SJCRH30 (cell line): ENCODE results near the gene NUP93. TPM values are rescaled to one million over a fixed set of nuclear protein-coding genes. Genes with fewer than 3 reads are reported as not detected.

Experiments
- DNase-seq, 2 experiments: peaks; one replicate each; pipeline ENCODE4 v3.0.0-alpha.2; 2015 to 2020
- H3K27ac ChIP-seq: fragments of 250-450 bp; sonication (Bioruptor Pico); 2 replicates; pipeline ENCODE4 v1.5.1; 2020; ENCODE audit warnings: mild to moderate bottlenecking, moderate library complexity
- H3K27me3 ChIP-seq: fragments of 250-450 bp; sonication (Bioruptor Pico); 2 replicates; pipeline ENCODE4 v1.5.1; 2020; ENCODE audit warnings: mild to moderate bottlenecking, moderate library complexity
- H3K36me3 ChIP-seq: fragments of 250-450 bp; sonication (Bioruptor Pico); 2 replicates; pipeline ENCODE4 v1.5.1; 2020; ENCODE audit warnings: mild to moderate bottlenecking, moderate library complexity
- H3K4me1 ChIP-seq: fragments of 250-450 bp; sonication (Bioruptor Pico); 2 replicates; pipeline ENCODE4 v1.5.1; 2020; ENCODE audit warnings: mild to moderate bottlenecking, moderate library complexity
- H3K4me3 ChIP-seq: fragments of 250-450 bp; sonication (Bioruptor Pico); 2 replicates; pipeline ENCODE4 v1.5.1; 2020; ENCODE audit warnings: mild to moderate bottlenecking, moderate library complexity
- H3K9me3 ChIP-seq: fragments of 250-450 bp; sonication (Bioruptor Pico); replicated peaks from 2 replicates; pipeline ENCODE4 v1.5.1; 2020; ENCODE audit warnings: mild to moderate bottlenecking, moderate library complexity
- total RNA-seq: library from RNA; depleted of rRNA; stranded (reverse); fragments of >200 nt; shearing (Covaris generic); gene quantifications from 2 replicates; pipeline ENCODE4 v1.2.3, GENCODE V29; 2014

Gene NUP93
- total RNA-seq, 1 experiment from 2014 or later, result 201 TPM

- H3K27ac ChIP-seq, result no peak overlapping the region
- no peak for DNase-seq
- H3K27me3 ChIP-seq, result no peaks in the 10 kb centered on the region
Measured at GRCh38 chr16:56815721-56816120, 85.8 kb downstream of the NUP93 start.

GRCh38 chr16:56817056-56817455, 87.1 kb downstream of the NUP93 start:
- H3K27ac ChIP-seq, result no peak overlapping the region
- H3K27me3 ChIP-seq, result no peaks in the 10 kb centered on the region
- DNase-seq, result no peak

More at GRCh38 chr16:56815721-56816120, 85.8 kb downstream of the NUP93 start:
- H3K9me3 ChIP-seq, result no peaks in the 10 kb centered on the region
- H3K4me1 ChIP-seq, result peaks cover 13% of the 10 kb centered on the region
- peaks cover 34% of the 10 kb centered on the region for H3K36me3 ChIP-seq
- no peak overlapping the region for H3K4me3 ChIP-seq

GRCh38 chr16:56817938-56818337, 88.0 kb downstream of the NUP93 start:
- no peaks in the 10 kb centered on the region for H3K27me3 ChIP-seq
- H3K27ac ChIP-seq, result no peak overlapping the region
- H3K4me3 ChIP-seq, result no peak overlapping the region
- no peak for DNase-seq
- H3K36me3 ChIP-seq, result peaks cover 40% of the 10 kb centered on the region
- H3K4me1 ChIP-seq, result peaks cover 13% of the 10 kb centered on the region
- no peaks in the 10 kb centered on the region for H3K9me3 ChIP-seq

More at GRCh38 chr16:56817056-56817455, 87.1 kb downstream of the NUP93 start:
- no peaks in the 10 kb centered on the region for H3K9me3 ChIP-seq
- H3K36me3 ChIP-seq, result peaks cover 36% of the 10 kb centered on the region
- H3K4me3 ChIP-seq, result no peak overlapping the region
- H3K4me1 ChIP-seq, result peaks cover 13% of the 10 kb centered on the region

GRCh38 chr16:56823081-56823733, 93.3 kb downstream of the NUP93 start:
- H3K4me1 ChIP-seq, result no peaks in the 10 kb centered on the region
- H3K4me3 ChIP-seq, result no peak overlapping the region
- H3K27ac ChIP-seq, result no peak overlapping the region
- no peak for DNase-seq
- H3K36me3 ChIP-seq, result peaks cover 64% of the 10 kb centered on the region
- H3K27me3 ChIP-seq, result no peaks in the 10 kb centered on the region
- no peaks in the 10 kb centered on the region for H3K9me3 ChIP-seq

GRCh38 chr16:56824331-56824730, 94.4 kb downstream of the NUP93 start:
- Histone ChIP-seq H3K27ac (no peak overlapping the region), H3K4me1 (no peaks in the 10 kb centered on the region), H3K36me3 (peaks cover 66% of the 10 kb centered on the region), H3K4me3 (no peak overlapping the region), H3K9me3 (no peaks in the 10 kb centered on the region), H3K27me3 (no peaks in the 10 kb centered on the region)
- peak; percentile 17 to 30 for DNase-seq

GRCh38 chr16:56824804-56825203, 94.9 kb downstream of the NUP93 start:
- DNase-seq, result no peak
- H3K36me3 ChIP-seq, result peaks cover 66% of the 10 kb centered on the region
- no peaks in the 10 kb centered on the region for H3K9me3 ChIP-seq
- no peak overlapping the region for H3K4me3 ChIP-seq
- no peaks in the 10 kb centered on the region for H3K27me3 ChIP-seq
- no peaks in the 10 kb centered on the region for H3K4me1 ChIP-seq
- no peak overlapping the region for H3K27ac ChIP-seq

- no peak overlapping the region for H3K4me3 ChIP-seq
- H3K9me3 ChIP-seq, result no peaks in the 10 kb centered on the region
- DNase-seq, result no peak
- H3K4me1 ChIP-seq, result no peaks in the 10 kb centered on the region
- H3K36me3 ChIP-seq, result peaks cover 68% of the 10 kb centered on the region
- H3K27me3 ChIP-seq, result no peaks in the 10 kb centered on the region
- no peak overlapping the region for H3K27ac ChIP-seq
Measured at GRCh38 chr16:56825826-56826225, 95.9 kb downstream of the NUP93 start.

- Histone ChIP-seq H3K27ac (no peak overlapping the region), H3K4me1 (no peaks in the 10 kb centered on the region), H3K36me3 (peaks cover 81% of the 10 kb centered on the region), H3K4me3 (no peak overlapping the region), H3K9me3 (no peaks in the 10 kb centered on the region), H3K27me3 (no peaks in the 10 kb centered on the region)
- DNase-seq, result no peak
Measured at GRCh38 chr16:56828647-56829046, 98.7 kb downstream of the NUP93 start.

- Histone ChIP-seq H3K27ac (no peak overlapping the region), H3K9me3 (no peaks in the 10 kb centered on the region), H3K36me3 (peaks cover 81% of the 10 kb centered on the region), H3K4me1 (no peaks in the 10 kb centered on the region), H3K27me3 (no peaks in the 10 kb centered on the region), H3K4me3 (no peak overlapping the region)
- no peak for DNase-seq
Measured at GRCh38 chr16:56830669-56831068, 100.7 kb downstream of the NUP93 start.

GRCh38 chr16:56832768-56833167, 102.8 kb downstream of the NUP93 start:
- DNase-seq, result no peak
- Histone ChIP-seq H3K4me1 (no peaks in the 10 kb centered on the region), H3K27ac (no peak overlapping the region), H3K4me3 (no peak overlapping the region), H3K36me3 (peaks cover 77% of the 10 kb centered on the region), H3K9me3 (no peaks in the 10 kb centered on the region), H3K27me3 (no peaks in the 10 kb centered on the region)

GRCh38 chr16:56833243-56833970, 103.5 kb downstream of the NUP93 start:
- H3K36me3 ChIP-seq, result peaks cover 80% of the 10 kb centered on the region
- no peak overlapping the region for H3K4me3 ChIP-seq
- H3K4me1 ChIP-seq, result no peaks in the 10 kb centered on the region
- no peaks in the 10 kb centered on the region for H3K9me3 ChIP-seq
- H3K27me3 ChIP-seq, result no peaks in the 10 kb centered on the region
- H3K27ac ChIP-seq, result no peak overlapping the region
- DNase-seq, result no peak

- Histone ChIP-seq H3K9me3 (no peaks in the 10 kb centered on the region), H3K4me3 (no peak overlapping the region), H3K36me3 (peaks cover 81% of the 10 kb centered on the region), H3K4me1 (no peaks in the 10 kb centered on the region), H3K27ac (no peak overlapping the region), H3K27me3 (no peaks in the 10 kb centered on the region)
- DNase-seq, result no peak
Measured at GRCh38 chr16:56835320-56835719, 105.4 kb downstream of the NUP93 start.

GRCh38 chr16:56836410-56837230, 106.7 kb downstream of the NUP93 start:
- no peak for DNase-seq
- Histone ChIP-seq H3K36me3 (peaks cover 83% of the 10 kb centered on the region), H3K27me3 (no peaks in the 10 kb centered on the region), H3K27ac (no peak overlapping the region), H3K4me1 (no peaks in the 10 kb centered on the region), H3K4me3 (no peak overlapping the region), H3K9me3 (no peaks in the 10 kb centered on the region)

- no peak overlapping the region for H3K4me3 ChIP-seq
- peaks cover 78% of the 10 kb centered on the region for H3K36me3 ChIP-seq
- no peak overlapping the region for H3K27ac ChIP-seq
- no peaks in the 10 kb centered on the region for H3K9me3 ChIP-seq
- DNase-seq, result no peak
- no peaks in the 10 kb centered on the region for H3K4me1 ChIP-seq
- no peaks in the 10 kb centered on the region for H3K27me3 ChIP-seq
Measured at GRCh38 chr16:56838622-56839337, 108.9 kb downstream of the NUP93 start.
